Adipose tissue (tissue), 3 donors: ENCODE results near the gene GABRR3. TPM values are rescaled to one million over a fixed set of nuclear protein-coding genes. Genes with fewer than 3 reads are reported as not detected.
"Not testable (repeated sequence)": the region's sequence is repeated elsewhere in the genome, so short reads cannot be mapped to it uniquely, and the experiment has no call there.

ENCODE experiments used
- H3K27ac ChIP-seq: one replicate; pipeline ENCODE4 v1.5.1; 2013; ENCODE audit warnings: low read depth, low read length
- WGBS, 3 donors: extraction: QIAGEN DNeasy Blood & Tissue Kit; methylation state at CpG; one replicate each; pipeline ENCODE4 v1.1.7; 2013; 5-methylcytosine and 5-hydroxymethylcytosine counted together
- polyA plus RNA-seq, 3 donors: library from polyadenylated mRNA; stranded (reverse); fragments of 200-250 nt; gene quantifications; one replicate each; pipeline ENCODE4 v1.2.3, GENCODE V29; 2013
- donor health status: healthy with polysubstance abuse.
- donor health status: Bipolar disorder and iron deficiency.
- donor health status: healthy.

The GABRR3 gene
- polyA plus RNA-seq, 3 donors = not detected

DNA sequence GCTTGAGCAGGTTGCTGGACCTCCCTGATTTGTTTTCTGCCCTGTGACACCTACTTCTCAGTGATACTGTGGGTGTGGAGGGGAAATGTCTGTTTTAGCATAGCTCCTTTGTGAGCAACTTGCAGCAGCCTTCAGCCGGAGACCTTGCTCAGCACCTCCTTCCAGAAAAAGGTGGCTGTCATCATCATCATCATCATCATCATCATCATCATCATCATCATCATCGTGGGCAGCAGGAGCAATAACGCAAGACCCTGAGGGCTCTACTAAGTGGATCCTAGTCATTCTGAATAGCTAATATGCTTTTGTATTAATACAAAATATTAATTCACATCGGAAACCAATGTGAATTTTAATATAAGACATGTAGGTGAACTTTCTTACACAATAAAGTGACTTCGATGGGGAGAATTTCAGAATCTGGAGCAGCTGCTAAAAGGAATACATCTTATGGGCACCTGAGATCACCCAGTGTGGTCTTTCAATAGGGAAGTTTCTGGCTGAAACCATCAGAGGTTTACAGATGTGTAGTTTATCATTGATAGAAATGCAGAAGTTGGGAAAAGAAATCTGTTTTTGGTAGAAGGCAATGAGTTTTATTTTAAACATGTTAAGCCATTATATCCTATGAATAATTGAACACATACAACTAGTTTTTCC lies 8.6 kb downstream of the GABRR3 start:
- H3K27ac ChIP-seq = no peak overlapping the region
- 81 to 89% (median 86%) methylated on average over 5 of the region's 5 CpGs for WGBS, 3 donors

GRCh38 chr3:98025392-98025945 lies 9.6 kb downstream of the GABRR3 start:
- H3K27ac ChIP-seq = no peak overlapping the region
- WGBS, 3 donors = 89 to 98% (median 92%) methylated on average over 4 of the region's 4 CpGs

GRCh38 chr3:98022978-98023820 lies 11.9 kb downstream of the GABRR3 start:
- 22 to 33% (median 31%) methylated on average over 13 of the region's 13 CpGs for WGBS, 3 donors
- H3K27ac ChIP-seq = no peak overlapping the region

GRCh38 chr3:98021830-98022560 lies 13.1 kb downstream of the GABRR3 start:
- 61 to 69% (median 63%) methylated on average over 5 of the region's 5 CpGs for WGBS, 3 donors
- H3K27ac ChIP-seq = no peak overlapping the region

DNA sequence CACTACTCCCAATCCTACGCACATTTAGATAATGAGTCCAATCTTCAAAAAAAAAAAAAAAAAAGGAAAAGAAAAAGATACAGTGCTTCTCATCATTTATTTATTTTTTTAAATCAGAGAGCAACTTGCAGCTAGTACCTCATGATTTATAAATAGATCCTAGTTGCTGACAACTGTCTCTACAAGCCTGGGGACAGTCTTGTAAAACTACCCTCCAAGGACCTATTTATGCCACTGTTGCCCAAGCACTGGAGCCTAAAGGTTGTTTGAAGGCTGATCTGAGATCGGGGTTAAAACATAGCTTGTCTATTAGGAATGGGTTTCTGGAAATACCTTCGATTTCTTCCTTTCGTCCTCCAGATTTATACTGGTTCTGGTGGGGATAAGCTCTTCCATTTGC lies 14.7 kb downstream of the GABRR3 start:
- 94 to 96% (median 95%) methylated on average over 4 of the region's 4 CpGs for WGBS, 3 donors

DNA sequence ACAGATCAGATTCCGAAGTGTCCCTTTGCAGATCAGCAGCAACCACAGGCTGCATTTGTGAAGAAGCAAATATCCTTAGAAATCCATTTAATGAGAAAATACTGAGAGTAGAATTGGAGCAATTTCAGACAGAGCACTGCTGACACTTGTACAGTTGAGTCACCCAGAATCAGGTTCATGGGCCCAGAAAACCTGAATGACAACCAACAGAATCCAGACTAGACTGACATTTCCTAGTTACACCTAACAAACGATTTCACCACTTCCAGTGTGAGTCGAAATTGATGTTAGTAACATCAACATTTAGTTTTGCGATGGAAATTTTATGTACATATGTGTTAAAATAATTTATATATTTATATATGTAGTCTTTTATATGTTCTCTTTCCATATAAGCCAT lies 16.8 kb downstream of the GABRR3 start:
- no peak overlapping the region for H3K27ac ChIP-seq
- WGBS, 3 donors = 85 to 93% (median 91%) methylated on average over 4 of the region's 4 CpGs

More for the DNA sequence above, 14.7 kb downstream of the GABRR3 start:
- no peak overlapping the region for H3K27ac ChIP-seq

DNA sequence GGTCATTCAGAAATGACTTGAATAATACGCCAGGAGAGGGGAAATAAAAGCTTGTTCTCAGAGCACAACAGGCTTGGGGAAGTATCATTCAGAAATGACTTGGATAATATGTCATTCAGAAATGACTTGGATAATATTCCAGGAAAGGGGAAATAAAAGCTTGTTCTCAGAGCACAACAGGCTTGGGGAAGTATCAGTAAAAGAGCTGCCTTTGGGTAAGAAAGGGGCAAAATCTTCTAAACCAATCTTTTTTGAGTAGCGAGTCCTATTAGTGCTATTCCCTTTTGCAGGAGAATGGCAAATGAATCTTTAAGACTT lies 20.9 kb downstream of the GABRR3 start:
- 85 to 91% (median 90%) methylated on average over 2 of the region's 2 CpGs for WGBS, 3 donors
- H3K27ac ChIP-seq = no peak overlapping the region

GRCh38 chr3:98013411-98014267 lies 21.5 kb downstream of the GABRR3 start:
- WGBS, 3 donors = 43 to 63% (median 63%) methylated on average over 4 of the region's 4 CpGs
- H3K27ac ChIP-seq = no peak overlapping the region

GRCh38 chr3:98012979-98013378 lies 22.1 kb downstream of the GABRR3 start:
- WGBS, 3 donors = 46 to 77% (median 52%) methylated on average over 2 of the region's 2 CpGs
- no peak overlapping the region for H3K27ac ChIP-seq

DNA sequence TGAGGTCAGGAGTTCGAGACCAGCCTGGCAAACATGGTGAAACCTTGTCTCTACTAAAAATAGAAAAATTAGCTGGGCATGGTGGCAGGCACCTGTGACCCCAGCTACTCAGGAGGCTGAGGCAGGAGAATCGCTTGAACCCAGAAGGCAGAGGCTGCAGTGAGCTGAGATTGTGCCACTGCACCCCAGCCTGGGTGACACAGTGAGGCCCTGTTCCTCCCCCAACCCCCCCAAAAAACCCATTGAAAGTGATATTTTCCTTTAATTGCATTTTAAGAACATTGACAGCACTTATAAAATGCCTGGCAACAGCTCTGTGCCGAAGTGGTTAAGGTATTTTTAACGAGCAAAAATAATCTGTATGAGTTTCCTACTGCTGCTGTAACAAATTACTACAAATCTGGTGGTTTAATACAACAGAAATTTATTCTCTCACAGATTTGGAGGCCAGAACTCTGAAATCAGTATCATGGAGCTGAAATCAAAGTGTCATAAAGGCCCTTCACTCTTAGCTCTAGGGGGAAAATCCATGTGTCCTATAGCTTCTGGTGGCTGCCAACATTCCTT lies 24.1 kb downstream of the GABRR3 start:
- 91 to 98% (median 95%) methylated on average over 4 of the region's 4 CpGs for WGBS, 3 donors
- not testable (repeated sequence) for H3K27ac ChIP-seq

GRCh38 chr3:98010194-98010882 lies 24.8 kb downstream of the GABRR3 start:
- no peak overlapping the region for H3K27ac ChIP-seq
- 65 to 82% (median 74%) methylated on average over 7 of the region's 7 CpGs for WGBS, 3 donors

GRCh38 chr3:98008855-98009254 lies 26.3 kb downstream of the GABRR3 start:
- 50 to 78% (median 65%) methylated on average over 2 of the region's 2 CpGs for WGBS, 3 donors
- no peak overlapping the region for H3K27ac ChIP-seq

DNA sequence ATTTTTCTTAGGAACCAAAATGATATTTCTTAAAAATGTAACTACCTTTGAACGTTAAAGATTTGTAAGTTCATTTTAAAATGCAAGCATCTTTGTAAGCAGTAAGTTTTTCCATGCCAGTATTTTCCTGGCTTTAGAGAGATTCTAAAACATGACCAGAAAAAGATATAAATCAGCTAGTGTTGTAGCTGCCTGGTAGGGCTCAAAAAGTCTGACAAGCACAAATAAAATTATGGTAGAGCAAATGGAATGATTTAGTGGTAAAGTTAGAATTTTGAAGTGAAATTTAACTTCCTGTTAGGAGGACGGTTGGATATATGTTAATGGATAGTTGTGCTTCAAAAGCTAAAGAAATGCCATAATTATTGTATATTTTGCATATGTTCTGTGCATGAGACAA lies 29.7 kb downstream of the GABRR3 start:
- 71 to 79% (median 71%) methylated on average over 2 of the region's 2 CpGs for WGBS, 3 donors
- H3K27ac ChIP-seq = no peak overlapping the region

DNA sequence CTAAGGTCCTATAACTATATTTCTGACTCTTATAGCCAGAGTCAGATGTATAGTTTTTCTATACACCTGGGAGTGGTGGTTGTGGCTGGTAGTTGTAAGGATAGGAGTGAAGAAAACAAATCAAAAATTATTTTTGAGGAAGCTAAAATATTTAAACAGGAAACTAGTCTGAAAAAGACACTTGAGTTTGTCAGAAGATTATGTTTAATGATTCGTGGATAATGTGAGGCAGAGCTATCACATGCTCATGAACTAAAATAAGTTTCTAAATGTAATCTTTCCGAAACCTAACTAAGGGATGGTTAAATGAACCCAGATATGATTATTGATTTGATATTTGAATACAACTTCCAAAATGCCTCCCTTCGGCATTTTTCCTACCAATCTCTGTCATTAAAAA lies 30.4 kb downstream of the GABRR3 start:
- no peak overlapping the region for H3K27ac ChIP-seq
- 77 to 80% (median 80%) methylated on average over 3 of the region's 3 CpGs for WGBS, 3 donors

DNA sequence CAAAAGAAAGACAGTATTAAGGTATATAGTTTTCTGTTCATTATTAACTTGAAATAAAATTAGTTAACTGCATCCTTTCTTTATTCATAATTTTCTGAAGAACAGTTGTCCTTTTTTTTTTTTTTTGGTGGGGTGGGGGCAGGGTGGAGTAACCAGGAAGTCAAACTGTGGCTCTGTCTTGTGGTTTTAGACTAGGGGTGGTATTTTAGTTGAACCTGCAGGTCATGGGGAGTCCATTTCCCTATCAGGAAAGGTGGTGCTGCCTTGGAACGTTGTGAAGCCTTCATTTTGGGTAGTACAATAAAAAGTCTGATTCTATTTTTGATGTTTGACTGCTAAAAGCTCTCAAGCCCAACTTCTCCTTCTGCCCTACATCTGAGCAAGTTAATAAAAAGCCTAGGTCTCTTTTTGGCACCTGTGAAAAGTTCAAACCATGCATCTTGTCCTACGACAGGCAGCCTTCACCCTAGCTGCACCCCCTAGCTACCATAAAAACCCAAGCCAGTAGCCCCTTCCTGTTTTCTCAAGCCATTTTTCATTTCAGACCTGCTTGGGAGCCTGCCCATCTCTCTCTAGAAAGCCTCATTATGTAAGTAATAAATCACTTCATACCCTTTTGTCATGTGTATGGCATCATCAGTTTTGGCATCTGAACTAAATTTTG lies 31.7 kb downstream of the GABRR3 start:
- WGBS, 3 donors = 50 to 57% (median 54%) methylated on average over 2 of the region's 2 CpGs
- no peak overlapping the region for H3K27ac ChIP-seq

- 93 to 100% (median 97%) methylated on average over 1 of the region's 1 CpG for WGBS, 3 donors
These were observed 32.4 kb downstream of the GABRR3 start for GRCh38 chr3:98002717-98003116.

DNA sequence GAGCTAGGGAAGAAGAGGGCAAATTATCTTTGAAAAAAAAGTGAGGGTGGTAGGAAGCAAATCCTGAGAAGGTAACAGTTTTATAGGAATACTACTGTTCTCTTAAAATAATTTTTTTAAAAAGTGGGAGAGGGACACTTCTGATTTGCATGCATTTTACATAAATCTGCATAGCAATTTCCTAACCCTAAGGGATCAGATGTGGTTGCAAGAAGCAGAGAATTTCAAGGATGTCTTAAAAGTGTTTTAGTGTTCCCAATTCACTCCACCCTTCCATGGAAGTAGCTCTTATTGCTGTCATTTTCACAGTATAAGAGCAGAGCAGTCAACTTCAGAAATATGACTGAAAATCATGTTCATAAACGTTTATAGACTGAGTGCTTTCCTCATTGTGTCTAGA lies 35.1 kb downstream of the GABRR3 start:
- WGBS, 3 donors = 24 to 49% (median 38%) methylated on average over 1 of the region's 1 CpG
- no peak overlapping the region for H3K27ac ChIP-seq

More at GRCh38 chr3:98002717-98003116, 32.4 kb downstream of the GABRR3 start:
- no peak overlapping the region for H3K27ac ChIP-seq
